Measurements from ENCODE around the gene BST1.

DNA sequence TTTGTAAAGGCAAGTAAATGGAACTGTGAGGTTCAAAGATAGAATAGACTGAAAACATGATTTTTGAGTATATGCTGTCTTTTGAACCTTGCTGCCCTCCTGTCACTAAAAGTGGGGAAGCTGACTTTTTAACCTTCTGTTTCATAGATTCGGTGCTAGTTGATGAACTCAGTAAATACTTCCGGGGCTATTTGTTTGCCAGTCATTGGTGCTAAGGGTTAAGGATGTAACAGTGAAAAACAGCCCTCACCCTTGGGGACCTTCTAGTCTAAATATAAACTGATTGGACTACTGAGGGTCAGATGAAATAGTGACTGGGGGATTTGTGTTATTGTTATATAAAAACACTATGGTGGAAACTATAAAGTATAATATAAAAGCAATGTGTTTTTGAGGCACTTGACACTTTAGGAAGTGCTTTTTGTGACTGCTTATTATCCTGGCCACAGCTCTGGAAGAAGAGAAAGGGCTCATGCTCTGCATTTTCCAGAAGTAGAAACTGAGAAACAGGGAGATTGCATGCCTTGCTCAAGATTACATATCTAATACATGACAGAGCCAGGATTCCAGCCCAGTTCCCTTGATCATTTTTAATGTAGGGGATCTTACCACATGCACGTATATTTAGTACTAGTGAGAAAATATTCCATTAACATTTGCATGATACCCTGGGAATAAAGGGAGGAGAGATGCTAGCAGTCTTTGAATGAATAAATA, 3.9 kb downstream of the BST1 start:
- TF ChIP-seq CTCF (IDR thresholded peaks at IDR 0.05; ENCODE audit: extremely low read depth in 1 of 2, insufficient read depth in 1 of 2, low read depth in 1 of 2, low read length in 2 of 2) (no peak), POLR2A (IDR thresholded peaks at IDR 0.05; ENCODE audit: low read depth, low read length) (no peak), EZH2 (IDR thresholded peaks at IDR 0.05; ENCODE audit: borderline replicate concordance, low read depth, low read length, severe bottlenecking) (no peak), POLR2AphosphoS5 (IDR thresholded peaks at IDR 0.05; ENCODE audit: insufficient read depth, low read depth, low read length) (no peak)
